Measurements from ENCODE around the gene SIRT7. TPM values are rescaled to one million over a fixed set of nuclear protein-coding genes. Genes with fewer than 3 reads are reported as not detected.

Gene SIRT7
- total RNA-seq, 1 experiment from 2014 or later: 24.2 TPM

DNA sequence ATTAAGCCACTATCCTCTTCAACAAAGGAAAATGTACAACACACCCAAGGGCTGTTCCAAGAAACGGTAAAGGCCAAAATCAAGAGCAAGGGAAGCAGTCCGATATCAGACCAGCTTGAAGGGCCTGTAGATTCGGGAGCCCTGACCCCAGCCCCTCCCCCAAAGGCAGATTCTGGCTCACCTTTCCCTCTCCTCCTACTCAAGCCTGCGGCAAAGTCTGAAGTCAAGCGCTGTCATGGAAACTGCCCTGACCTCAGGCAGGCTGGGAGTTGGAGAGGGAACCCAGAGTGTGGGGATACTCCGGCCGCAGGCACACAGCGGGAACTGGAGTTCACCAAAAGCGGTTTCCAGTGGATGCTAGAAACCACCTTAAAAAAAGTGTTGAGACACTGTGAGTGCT lies 28.4 kb downstream of the SIRT7 start:
- no peaks in the 10 kb centered on the region for H3K9me3 Mint-ChIP-seq
- no peak for ATAC-seq
- no peaks in the 10 kb centered on the region for H3K27me3 Mint-ChIP-seq (ENCODE audit: low read depth)
- DNase-seq (ENCODE audit: low spot score): no peak
- peaks cover 11% of the 10 kb centered on the region for H3K4me1 Mint-ChIP-seq
- peak overlapping the region; percentile 88 for H3K4me3 Mint-ChIP-seq
- TF ChIP-seq, protein P1, sequence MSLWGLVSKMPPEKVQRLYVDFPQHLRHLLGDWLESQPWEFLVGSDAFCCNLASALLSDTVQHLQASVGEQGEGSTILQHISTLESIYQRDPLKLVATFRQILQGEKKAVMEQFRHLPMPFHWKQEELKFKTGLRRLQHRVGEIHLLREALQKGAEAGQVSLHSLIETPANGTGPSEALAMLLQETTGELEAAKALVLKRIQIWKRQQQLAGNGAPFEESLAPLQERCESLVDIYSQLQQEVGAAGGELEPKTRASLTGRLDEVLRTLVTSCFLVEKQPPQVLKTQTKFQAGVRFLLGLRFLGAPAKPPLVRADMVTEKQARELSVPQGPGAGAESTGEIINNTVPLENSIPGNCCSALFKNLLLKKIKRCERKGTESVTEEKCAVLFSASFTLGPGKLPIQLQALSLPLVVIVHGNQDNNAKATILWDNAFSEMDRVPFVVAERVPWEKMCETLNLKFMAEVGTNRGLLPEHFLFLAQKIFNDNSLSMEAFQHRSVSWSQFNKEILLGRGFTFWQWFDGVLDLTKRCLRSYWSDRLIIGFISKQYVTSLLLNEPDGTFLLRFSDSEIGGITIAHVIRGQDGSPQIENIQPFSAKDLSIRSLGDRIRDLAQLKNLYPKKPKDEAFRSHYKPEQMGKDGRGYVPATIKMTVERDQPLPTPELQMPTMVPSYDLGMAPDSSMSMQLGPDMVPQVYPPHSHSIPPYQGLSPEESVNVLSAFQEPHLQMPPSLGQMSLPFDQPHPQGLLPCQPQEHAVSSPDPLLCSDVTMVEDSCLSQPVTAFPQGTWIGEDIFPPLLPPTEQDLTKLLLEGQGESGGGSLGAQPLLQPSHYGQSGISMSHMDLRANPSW (CRISPR knock-in tag; conservative IDR thresholded peaks at IDR 0.05; ENCODE audit: low read depth): no peak
- TF ChIP-seq, protein P2, sequence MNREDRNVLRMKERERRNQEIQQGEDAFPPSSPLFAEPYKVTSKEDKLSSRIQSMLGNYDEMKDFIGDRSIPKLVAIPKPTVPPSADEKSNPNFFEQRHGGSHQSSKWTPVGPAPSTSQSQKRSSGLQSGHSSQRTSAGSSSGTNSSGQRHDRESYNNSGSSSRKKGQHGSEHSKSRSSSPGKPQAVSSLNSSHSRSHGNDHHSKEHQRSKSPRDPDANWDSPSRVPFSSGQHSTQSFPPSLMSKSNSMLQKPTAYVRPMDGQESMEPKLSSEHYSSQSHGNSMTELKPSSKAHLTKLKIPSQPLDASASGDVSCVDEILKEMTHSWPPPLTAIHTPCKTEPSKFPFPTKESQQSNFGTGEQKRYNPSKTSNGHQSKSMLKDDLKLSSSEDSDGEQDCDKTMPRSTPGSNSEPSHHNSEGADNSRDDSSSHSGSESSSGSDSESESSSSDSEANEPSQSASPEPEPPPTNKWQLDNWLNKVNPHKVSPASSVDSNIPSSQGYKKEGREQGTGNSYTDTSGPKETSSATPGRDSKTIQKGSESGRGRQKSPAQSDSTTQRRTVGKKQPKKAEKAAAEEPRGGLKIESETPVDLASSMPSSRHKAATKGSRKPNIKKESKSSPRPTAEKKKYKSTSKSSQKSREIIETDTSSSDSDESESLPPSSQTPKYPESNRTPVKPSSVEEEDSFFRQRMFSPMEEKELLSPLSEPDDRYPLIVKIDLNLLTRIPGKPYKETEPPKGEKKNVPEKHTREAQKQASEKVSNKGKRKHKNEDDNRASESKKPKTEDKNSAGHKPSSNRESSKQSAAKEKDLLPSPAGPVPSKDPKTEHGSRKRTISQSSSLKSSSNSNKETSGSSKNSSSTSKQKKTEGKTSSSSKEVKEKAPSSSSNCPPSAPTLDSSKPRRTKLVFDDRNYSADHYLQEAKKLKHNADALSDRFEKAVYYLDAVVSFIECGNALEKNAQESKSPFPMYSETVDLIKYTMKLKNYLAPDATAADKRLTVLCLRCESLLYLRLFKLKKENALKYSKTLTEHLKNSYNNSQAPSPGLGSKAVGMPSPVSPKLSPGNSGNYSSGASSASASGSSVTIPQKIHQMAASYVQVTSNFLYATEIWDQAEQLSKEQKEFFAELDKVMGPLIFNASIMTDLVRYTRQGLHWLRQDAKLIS (CRISPR knock-in tag; IDR thresholded peaks at IDR 0.05; ENCODE audit: borderline replicate concordance): no peak
- TF ChIP-seq NR1H2 (CRISPR knock-in tag; IDR thresholded peaks at IDR 0.05): no peak
- no peak for TF ChIP-seq FOXP1 (CRISPR knock-in tag; IDR thresholded peaks at IDR 0.05; ENCODE audit: borderline replicate concordance)
- no peak for TF ChIP-seq ESRRA (CRISPR knock-in tag; IDR thresholded peaks at IDR 0.05; ENCODE audit: borderline replicate concordance)
- TF ChIP-seq SP1 (CRISPR knock-in tag; conservative IDR thresholded peaks at IDR 0.05): no peak
- TF ChIP-seq EMX1 (CRISPR knock-in tag; IDR thresholded peaks at IDR 0.05): no peak
- peaks cover 45% of the 10 kb centered on the region for H3K36me3 Mint-ChIP-seq
- POLR2A ChIA-PET: no interaction called here
- peak overlapping the region; percentile 82 for H3K27ac Mint-ChIP-seq
- CTCF ChIA-PET: no interaction called here

DNA sequence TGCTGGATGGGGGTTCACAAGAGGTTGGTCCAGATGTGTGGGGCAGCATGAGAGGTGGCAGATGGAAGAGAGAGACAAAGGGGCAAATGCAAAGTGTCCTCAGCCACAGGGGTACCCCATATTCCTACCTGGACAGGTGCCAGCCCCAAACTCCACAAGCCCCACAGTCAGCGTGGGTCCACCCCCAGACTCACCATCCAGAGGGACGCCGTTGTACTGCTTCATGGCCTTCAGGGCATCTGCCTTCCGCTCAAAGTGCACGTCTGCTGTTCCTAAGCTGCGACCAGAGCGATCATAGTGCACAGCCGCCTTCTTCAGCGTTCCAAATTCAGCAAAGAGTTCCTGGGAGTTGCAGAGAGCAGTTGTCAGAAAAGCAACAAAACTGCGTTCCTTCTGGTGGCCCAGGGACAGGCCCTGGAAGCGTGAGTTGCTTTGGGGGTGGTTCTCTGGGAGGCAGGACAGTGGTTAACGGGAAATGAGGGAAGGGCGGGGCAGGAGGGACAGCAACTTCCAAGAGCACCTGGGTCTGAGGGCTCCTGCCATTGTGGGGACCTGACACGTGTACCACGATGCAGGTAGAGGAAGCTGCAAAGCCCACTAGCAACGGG lies 28.9 kb downstream of the SIRT7 start:
- Mint-ChIP-seq H3K27me3 (ENCODE audit: low read depth) (no peaks in the 10 kb centered on the region), H3K4me3 (peak overlapping the region; percentile 88), H3K9me3 (no peaks in the 10 kb centered on the region), H3K27ac (peak overlapping the region; percentile 63; the same call in 1 of the 2 replicates), H3K36me3 (peaks cover 50% of the 10 kb centered on the region), H3K4me1 (peaks cover 11% of the 10 kb centered on the region)
- ChIA-PET CTCF (no interaction called here), POLR2A (no interaction called here)
- ATAC-seq: no peak
- DNase-seq (ENCODE audit: low spot score): no peak
- TF ChIP-seq NR3C1 (CRISPR knock-in tag; conservative IDR thresholded peaks at IDR 0.05; ENCODE audit: low read depth) (no peak), ZNF232 (CRISPR knock-in tag; IDR thresholded peaks at IDR 0.05) (no peak), MYBL2 (CRISPR knock-in tag; IDR thresholded peaks at IDR 0.05) (no peak), NFYB (CRISPR knock-in tag; conservative IDR thresholded peaks at IDR 0.05; ENCODE audit: low read depth) (no peak)
- TF ChIP-seq, protein P3, sequence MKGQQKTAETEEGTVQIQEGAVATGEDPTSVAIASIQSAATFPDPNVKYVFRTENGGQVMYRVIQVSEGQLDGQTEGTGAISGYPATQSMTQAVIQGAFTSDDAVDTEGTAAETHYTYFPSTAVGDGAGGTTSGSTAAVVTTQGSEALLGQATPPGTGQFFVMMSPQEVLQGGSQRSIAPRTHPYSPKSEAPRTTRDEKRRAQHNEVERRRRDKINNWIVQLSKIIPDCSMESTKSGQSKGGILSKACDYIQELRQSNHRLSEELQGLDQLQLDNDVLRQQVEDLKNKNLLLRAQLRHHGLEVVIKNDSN (CRISPR knock-in tag; IDR thresholded peaks at IDR 0.05): no peak

DNA sequence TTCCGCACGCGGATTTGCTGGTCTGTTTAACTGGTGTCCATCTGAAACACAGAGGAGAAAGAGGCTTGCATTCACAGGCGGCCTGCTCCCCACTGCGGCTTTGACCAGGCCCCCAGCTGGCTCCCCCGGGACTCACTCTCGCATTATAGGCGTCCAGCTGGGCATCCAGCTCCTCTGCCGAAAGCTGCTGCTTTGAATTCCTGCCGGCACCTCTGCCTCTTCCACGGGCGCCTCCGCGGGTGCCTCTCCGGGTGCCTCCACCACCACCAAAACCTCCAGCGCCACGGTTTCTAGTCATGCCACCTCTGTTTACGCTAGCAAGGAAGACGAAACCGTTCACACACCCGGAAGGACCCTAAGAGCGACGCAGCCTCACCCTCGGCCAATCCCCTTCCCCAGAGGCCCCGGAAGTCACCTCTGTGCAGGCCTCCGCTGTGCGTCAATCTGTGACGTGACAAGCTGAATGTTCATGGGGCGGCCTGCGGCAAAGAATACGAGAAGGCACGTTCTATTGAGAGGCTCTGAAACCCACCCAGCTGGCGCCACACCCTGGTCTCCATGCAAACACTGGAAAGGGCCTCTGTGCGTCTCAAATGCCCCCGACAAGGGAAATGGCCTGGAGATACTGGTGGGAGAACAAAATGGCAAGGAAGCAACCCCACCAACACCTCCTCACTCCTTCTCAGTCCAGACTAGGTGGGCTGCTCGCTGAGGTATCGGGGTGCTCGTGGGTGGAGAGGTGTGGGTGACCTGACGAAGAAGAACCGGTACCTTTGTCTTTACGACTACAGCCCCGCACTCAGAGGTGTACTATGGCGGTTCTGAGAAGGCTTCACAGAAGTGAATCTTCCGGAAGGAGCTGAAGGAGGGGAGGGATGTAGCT lies 29.6 kb downstream of the SIRT7 start:
- no peak for ATAC-seq
- ChIA-PET POLR2A (interaction anchor here (0.6 kb wide), 1 partner anchor 666 kb away, joined by 6 read pairs; no protein-coding TSS in a partner anchor), CTCF (no interaction called here)
- Mint-ChIP-seq H3K4me1 (peaks cover 11% of the 10 kb centered on the region), H3K9me3 (no peaks in the 10 kb centered on the region), H3K27ac (peak overlapping the region; percentile 36; the same call in 1 of the 2 replicates), H3K4me3 (peak overlapping the region; percentile 88), H3K27me3 (ENCODE audit: low read depth) (no peaks in the 10 kb centered on the region), H3K36me3 (peaks cover 54% of the 10 kb centered on the region)
- DNase-seq (ENCODE audit: low spot score): no peak
- TF ChIP-seq, protein P4, sequence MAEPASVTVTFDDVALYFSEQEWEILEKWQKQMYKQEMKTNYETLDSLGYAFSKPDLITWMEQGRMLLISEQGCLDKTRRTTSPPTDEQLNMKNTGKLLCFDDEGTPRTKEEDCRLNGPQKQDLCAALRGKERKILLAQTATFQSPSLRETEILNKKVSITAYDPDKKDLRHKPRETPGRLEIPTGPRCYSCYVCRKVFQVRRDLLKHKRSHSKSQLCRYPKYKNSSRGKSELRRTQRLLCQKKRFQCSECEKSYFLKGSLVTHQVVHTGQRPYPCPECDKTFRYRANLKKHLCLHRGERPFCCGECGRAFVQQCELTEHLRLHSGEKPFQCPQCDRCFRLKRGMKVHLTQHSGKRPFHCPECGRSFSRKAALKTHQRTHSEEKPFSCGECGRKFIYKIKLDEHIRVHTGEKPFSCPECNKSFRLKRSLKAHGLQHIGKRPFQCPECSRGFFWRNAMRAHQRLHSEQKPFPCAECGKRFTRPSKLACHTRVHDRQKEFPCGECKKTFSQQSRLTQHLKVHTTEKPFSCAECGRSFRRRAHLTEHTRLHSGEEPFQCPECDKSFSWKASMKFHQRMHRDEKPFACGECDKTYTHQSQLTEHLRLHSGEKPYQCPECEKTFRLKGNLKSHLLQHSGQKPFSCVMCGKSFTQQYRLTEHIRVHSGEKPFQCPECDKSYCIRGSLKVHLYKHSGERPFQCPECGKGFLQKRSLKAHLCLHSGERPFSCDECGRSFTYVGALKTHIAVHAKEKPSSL (CRISPR knock-in tag; conservative IDR thresholded peaks at IDR 0.05): no peak
- TF ChIP-seq, protein P5, sequence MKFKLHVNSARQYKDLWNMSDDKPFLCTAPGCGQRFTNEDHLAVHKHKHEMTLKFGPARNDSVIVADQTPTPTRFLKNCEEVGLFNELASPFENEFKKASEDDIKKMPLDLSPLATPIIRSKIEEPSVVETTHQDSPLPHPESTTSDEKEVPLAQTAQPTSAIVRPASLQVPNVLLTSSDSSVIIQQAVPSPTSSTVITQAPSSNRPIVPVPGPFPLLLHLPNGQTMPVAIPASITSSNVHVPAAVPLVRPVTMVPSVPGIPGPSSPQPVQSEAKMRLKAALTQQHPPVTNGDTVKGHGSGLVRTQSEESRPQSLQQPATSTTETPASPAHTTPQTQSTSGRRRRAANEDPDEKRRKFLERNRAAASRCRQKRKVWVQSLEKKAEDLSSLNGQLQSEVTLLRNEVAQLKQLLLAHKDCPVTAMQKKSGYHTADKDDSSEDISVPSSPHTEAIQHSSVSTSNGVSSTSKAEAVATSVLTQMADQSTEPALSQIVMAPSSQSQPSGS (CRISPR knock-in tag; IDR thresholded peaks at IDR 0.05; ENCODE audit: borderline replicate concordance, low read depth): no peak
- TF ChIP-seq OVOL2 (CRISPR knock-in tag; IDR thresholded peaks at IDR 0.05; ENCODE audit: borderline replicate concordance): no peak
- TF ChIP-seq, protein P6, sequence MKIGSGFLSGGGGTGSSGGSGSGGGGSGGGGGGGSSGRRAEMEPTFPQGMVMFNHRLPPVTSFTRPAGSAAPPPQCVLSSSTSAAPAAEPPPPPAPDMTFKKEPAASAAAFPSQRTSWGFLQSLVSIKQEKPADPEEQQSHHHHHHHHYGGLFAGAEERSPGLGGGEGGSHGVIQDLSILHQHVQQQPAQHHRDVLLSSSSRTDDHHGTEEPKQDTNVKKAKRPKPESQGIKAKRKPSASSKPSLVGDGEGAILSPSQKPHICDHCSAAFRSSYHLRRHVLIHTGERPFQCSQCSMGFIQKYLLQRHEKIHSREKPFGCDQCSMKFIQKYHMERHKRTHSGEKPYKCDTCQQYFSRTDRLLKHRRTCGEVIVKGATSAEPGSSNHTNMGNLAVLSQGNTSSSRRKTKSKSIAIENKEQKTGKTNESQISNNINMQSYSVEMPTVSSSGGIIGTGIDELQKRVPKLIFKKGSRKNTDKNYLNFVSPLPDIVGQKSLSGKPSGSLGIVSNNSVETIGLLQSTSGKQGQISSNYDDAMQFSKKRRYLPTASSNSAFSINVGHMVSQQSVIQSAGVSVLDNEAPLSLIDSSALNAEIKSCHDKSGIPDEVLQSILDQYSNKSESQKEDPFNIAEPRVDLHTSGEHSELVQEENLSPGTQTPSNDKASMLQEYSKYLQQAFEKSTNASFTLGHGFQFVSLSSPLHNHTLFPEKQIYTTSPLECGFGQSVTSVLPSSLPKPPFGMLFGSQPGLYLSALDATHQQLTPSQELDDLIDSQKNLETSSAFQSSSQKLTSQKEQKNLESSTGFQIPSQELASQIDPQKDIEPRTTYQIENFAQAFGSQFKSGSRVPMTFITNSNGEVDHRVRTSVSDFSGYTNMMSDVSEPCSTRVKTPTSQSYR (CRISPR knock-in tag; IDR thresholded peaks at IDR 0.05): no peak
